Loucy (cell line): ENCODE measurements around the gene SLCO1B3.

ENCODE experiments used
- CTCF ChIP-seq: fragments of 200-600 bp; sonication (generic); conservative IDR thresholded peaks from 2 replicates; pipeline ENCODE4 v1.5.1; 2014; ENCODE audit warnings: mild to moderate bottlenecking, antibody characterized with exemption, low read length
- EZH2phosphoT487 ChIP-seq: fragments of 200-600 bp; IDR thresholded peaks from 2 replicates; pipeline ENCODE4 v1.6.1; 2018; ENCODE audit warnings: antibody characterized with exemption, mild to moderate bottlenecking, moderate library complexity, borderline replicate concordance

DNA sequence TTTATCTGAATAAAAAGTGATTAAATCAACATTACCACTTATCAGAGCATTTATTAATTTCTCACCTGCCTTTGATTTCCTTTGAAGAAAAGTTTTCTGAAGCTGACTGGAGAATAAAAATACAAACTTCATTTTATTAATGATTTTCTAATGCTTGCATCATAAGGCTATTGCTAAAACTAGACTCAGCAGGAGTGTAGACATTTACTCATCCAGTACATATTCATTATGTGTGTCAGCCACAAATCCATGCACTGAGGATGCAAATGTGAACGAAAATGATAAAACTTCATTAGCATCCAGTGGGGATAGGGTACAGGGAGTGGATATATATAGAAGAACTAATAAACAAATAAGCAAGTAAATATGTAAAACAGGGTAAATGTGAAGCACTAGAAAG, 74.6 kb downstream of the SLCO1B3 start:
- no peak for TF ChIP-seq CTCF
- TF ChIP-seq EZH2phosphoT487, result no peak
